GM23338 (cell line): ENCODE measurements around the gene B3GNT9. TPM values are rescaled to one million over a fixed set of nuclear protein-coding genes. Genes with fewer than 3 reads are reported as not detected.

Experiments used
- ATAC-seq: fragments of 200-7000 bp; cut with Tn5 transposase; 3 replicates; pipeline ENCODE4 v1.9.1; 2020
- DNase-seq: peaks from one replicate; pipeline ENCODE4 v3.0.0-alpha.2; 2015; ENCODE audit warnings: low spot score
- H2AFZ ChIP-seq: fragments of 200-600 bp; sonication (generic); 2 replicates; pipeline ENCODE4 v1.8.0; 2016; ENCODE audit warnings: antibody characterized with exemption, mild to moderate bottlenecking, moderate library complexity
- H3F3A ChIP-seq: fragments of 200-600 bp; sonication (generic); replicated peaks from 2 replicates; pipeline ENCODE4 v1.8.0; 2017; ENCODE audit warnings: antibody characterized with exemption, mixed run types, low read depth
- H3K27ac ChIP-seq: fragments of 200-600 bp; sonication (generic); 2 replicates; pipeline ENCODE4 v1.6.1; 2016; ENCODE audit warnings: low read depth
- H3K27me3 ChIP-seq: fragments of 200-600 bp; sonication (generic); 2 replicates; pipeline ENCODE4 v1.8.0; 2016; ENCODE audit warnings: mild to moderate bottlenecking, mixed run types, moderate library complexity; ENCODE audit not compliant: insufficient read depth
- H3K36me3 ChIP-seq: fragments of 200-600 bp; sonication (generic); 2 replicates; pipeline ENCODE4 v1.8.0; 2016; ENCODE audit warnings: mild to moderate bottlenecking; ENCODE audit not compliant: insufficient read depth
- H3K4me1 ChIP-seq: fragments of 200-600 bp; sonication (generic); 2 replicates; pipeline ENCODE4 v1.8.0; 2016; ENCODE audit warnings: mild to moderate bottlenecking, moderate library complexity; ENCODE audit not compliant: insufficient read depth
- H3K4me2 ChIP-seq: fragments of 200-600 bp; sonication (generic); 2 replicates; pipeline ENCODE4 v1.7.1; 2017; ENCODE audit warnings: mixed run types
- H3K4me3 ChIP-seq: fragments of 200-600 bp; sonication (generic); 2 replicates; pipeline ENCODE4 v1.6.1; 2016; ENCODE audit warnings: mixed run types
- H3K79me2 ChIP-seq: fragments of 200-600 bp; sonication (generic); replicated peaks from 2 replicates; pipeline ENCODE4 v1.8.0; 2017; ENCODE audit warnings: mild to moderate bottlenecking; ENCODE audit not compliant: insufficient read depth
- H3K9me2 ChIP-seq: fragments of 200-600 bp; sonication (generic); 2 replicates; pipeline ENCODE4 v1.8.0; 2017; ENCODE audit not compliant: insufficient read depth
- H4K20me1 ChIP-seq: fragments of 200-600 bp; sonication (generic); replicated peaks from 2 replicates; pipeline ENCODE4 v1.8.0; 2017; ENCODE audit warnings: mild to moderate bottlenecking; ENCODE audit not compliant: insufficient read depth
- H3K27ac Mint-ChIP-seq: 2 replicates; pipeline ENCODE4 v1.8.0; 2020; ENCODE audit warnings: inconsistent platforms, mild to moderate bottlenecking, moderate library complexity, mixed read lengths
- H3K27me3 Mint-ChIP-seq: 3 replicates; pipeline ENCODE4 v1.8.0; 2022; ENCODE audit warnings: low read depth, mild to moderate bottlenecking, moderate library complexity, mixed read lengths, inconsistent platforms; ENCODE audit not compliant: insufficient read depth, poor library complexity
- H3K36me3 Mint-ChIP-seq: 3 replicates; pipeline ENCODE4 v1.8.0; 2021; ENCODE audit warnings: low read depth, mild to moderate bottlenecking, inconsistent platforms, moderate library complexity, mixed read lengths
- H3K4me1 Mint-ChIP-seq: 3 replicates; pipeline ENCODE4 v1.8.0; 2020; ENCODE audit warnings: mild to moderate bottlenecking, inconsistent platforms, mixed read lengths
- H3K4me3 Mint-ChIP-seq: 3 replicates; pipeline ENCODE4 v1.8.0; 2021; ENCODE audit warnings: moderate library complexity, mild to moderate bottlenecking, inconsistent platforms, mixed read lengths
- H3K9me3 Mint-ChIP-seq: 3 replicates; pipeline ENCODE4 v1.8.0; 2020; ENCODE audit warnings: moderate library complexity, mild to moderate bottlenecking, inconsistent platforms, mixed read lengths
- CREB1 ChIP-seq: fragments of 250-450 bp; sonication (Bioruptor Pico); IDR thresholded peaks from 2 replicates; pipeline ENCODE4 v1.5.0; 2020; ENCODE audit warnings: low read depth, mild to moderate bottlenecking, moderate library complexity
- EZH2 ChIP-seq: fragments of 200-600 bp; sonication (generic); IDR thresholded peaks from one replicate; pipeline ENCODE4 v1.8.0; 2017; ENCODE audit warnings: antibody characterized with exemption, mild to moderate bottlenecking, low read depth; ENCODE audit not compliant: unreplicated experiment
- JUNB ChIP-seq: IDR thresholded peaks from one replicate; pipeline ENCODE4 v1.6.1; 2016; ENCODE audit warnings: antibody characterized with exemption; ENCODE audit not compliant: unreplicated experiment
- NANOG ChIP-seq: IDR thresholded peaks from 2 replicates; pipeline ENCODE4 v1.6.1; 2016; ENCODE audit warnings: antibody characterized with exemption, borderline replicate concordance
- POLR2AphosphoS5 ChIP-seq: IDR thresholded peaks from 2 replicates; pipeline ENCODE4 v1.6.1; 2016; ENCODE audit warnings: antibody characterized with exemption, low read depth
- STAT1 ChIP-seq: IDR thresholded peaks from one replicate; pipeline ENCODE4 v1.6.1; 2016; ENCODE audit warnings: antibody characterized with exemption; ENCODE audit not compliant: unreplicated experiment
- ZNF114 ChIP-seq: fragments of 250-450 bp; sonication (Bioruptor Pico); IDR thresholded peaks from 2 replicates; pipeline ENCODE4 v1.5.0; 2020; ENCODE audit warnings: mild to moderate bottlenecking, moderate library complexity
- polyA plus RNA-seq: library from polyadenylated mRNA; unstranded; fragments of >200 nt; fragmentation: Nextera tagmentation; extraction: Ambion mirVana; gene quantifications from 2 replicates; pipeline ENCODE4 v1.2.1, GENCODE V29; 2016
- total RNA-seq: library from RNA; depleted of rRNA; stranded (reverse); fragments of >200 nt; shearing (Covaris generic); gene quantifications from 2 replicates; pipeline ENCODE4 v1.2.3, GENCODE V29; 2014
- TF ChIP-seq, protein P1 (sequence below), 2 experiments: fragments of 200-600 bp in 1 of 2; sonication (generic) in 1 of 2; conservative IDR thresholded peaks; 2 replicates each; pipeline versions ENCODE4 v1.5.1 to v1.6.1; 2016 to 2017; ENCODE audit warnings: antibody characterized with exemption in 2 of 2, low read depth in 2 of 2, mild to moderate bottlenecking in 2 of 2, moderate library complexity in 1 of 2
- TF ChIP-seq, protein P2 (sequence below): IDR thresholded peaks from one replicate; pipeline ENCODE4 v1.6.1; 2018; ENCODE audit warnings: antibody characterized with exemption; ENCODE audit not compliant: unreplicated experiment

B3GNT9 gene
- total and polyA plus RNA-seq, 2 experiments from 2014 or later = 0.99 to 7.0 TPM

DNA sequence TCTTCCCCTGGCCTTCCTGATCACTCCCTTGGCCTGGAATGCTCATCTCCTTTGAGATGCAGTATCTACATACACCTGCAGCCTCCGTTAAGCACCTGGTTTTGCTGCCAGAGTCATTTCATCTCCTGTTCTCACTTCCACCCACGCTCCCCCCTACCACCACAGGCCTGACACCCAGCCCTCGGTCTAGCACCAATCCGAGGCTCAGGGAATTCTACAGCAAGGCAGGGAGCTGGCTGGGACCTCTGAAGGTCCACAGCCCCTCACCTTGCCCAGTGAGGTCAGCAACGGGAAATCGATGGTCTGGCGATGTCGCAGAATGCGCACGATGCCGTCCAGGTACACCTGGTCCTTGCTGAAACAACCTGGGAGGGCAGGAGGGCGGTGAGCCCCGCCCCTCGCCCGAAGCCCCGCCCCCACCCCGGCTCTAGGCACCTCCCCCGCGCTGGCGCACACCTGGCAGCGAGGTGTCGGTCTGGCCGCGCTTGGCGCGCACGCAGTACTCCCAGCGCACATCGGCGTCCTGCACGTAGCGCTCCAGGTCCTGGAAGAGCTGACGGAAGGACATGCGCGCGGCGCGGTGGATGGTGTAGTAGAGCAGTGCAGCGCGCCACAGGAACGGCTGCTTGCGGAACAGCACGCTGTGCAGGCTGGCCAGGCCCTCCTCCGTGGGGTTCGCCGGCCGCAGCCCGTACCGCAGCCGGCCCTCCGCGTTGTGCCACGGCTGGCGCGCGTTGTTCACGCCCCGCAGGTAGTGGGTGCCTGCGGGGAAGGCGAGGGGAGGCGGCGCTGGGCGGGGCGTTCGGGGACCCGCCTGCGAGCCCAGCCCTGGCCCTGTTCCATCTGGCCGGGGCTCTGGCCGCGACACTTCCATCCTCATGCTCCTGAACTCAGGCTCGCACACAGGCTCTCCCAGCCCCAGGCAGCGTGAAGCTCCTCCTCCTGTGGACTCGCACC is 27.2 kb upstream of the B3GNT9 start:
- Histone ChIP-seq H3K36me3 (no peaks in the 10 kb centered on the region), H3K79me2 (peaks cover 9% of the 10 kb centered on the region), H3K4me1 (peaks cover 24% of the 10 kb centered on the region), H3K9me2 (no peaks in the 10 kb centered on the region), H3K4me3 (peak overlapping the region; percentile 69), H3K27ac (no peak overlapping the region), H4K20me1 (peaks cover 9% of the 10 kb centered on the region), H3K27me3 (peaks cover 49% of the 10 kb centered on the region), H3K4me2 (peak overlapping the region; percentile 84), H2AFZ (peak overlapping the region; percentile 81), H3F3A (peaks cover 16% of the 10 kb centered on the region; the same call in 1 of the 2 replicates)
- Mint-ChIP-seq H3K9me3 (no peaks in the 10 kb centered on the region; the same call in 1 of the 3 replicates), H3K36me3 (peaks cover 3% of the 10 kb centered on the region; the same call in 2 of the 3 replicates), H3K27me3 (peaks cover 54% of the 10 kb centered on the region), H3K4me3 (peak overlapping the region; percentile 70), H3K27ac (no peak overlapping the region), H3K4me1 (peaks cover 23% of the 10 kb centered on the region)
- ATAC-seq = peak; percentile 85
- peak; percentile 98 for DNase-seq
- TF ChIP-seq POLR2AphosphoS5 (peak; percentile 90), JUNB (no peak), CREB1 (CRISPR knock-in tag) (peak; percentile 75), ZNF114 (no peak), EZH2 (no peak), NANOG (no peak)
- TF ChIP-seq, protein P1, sequence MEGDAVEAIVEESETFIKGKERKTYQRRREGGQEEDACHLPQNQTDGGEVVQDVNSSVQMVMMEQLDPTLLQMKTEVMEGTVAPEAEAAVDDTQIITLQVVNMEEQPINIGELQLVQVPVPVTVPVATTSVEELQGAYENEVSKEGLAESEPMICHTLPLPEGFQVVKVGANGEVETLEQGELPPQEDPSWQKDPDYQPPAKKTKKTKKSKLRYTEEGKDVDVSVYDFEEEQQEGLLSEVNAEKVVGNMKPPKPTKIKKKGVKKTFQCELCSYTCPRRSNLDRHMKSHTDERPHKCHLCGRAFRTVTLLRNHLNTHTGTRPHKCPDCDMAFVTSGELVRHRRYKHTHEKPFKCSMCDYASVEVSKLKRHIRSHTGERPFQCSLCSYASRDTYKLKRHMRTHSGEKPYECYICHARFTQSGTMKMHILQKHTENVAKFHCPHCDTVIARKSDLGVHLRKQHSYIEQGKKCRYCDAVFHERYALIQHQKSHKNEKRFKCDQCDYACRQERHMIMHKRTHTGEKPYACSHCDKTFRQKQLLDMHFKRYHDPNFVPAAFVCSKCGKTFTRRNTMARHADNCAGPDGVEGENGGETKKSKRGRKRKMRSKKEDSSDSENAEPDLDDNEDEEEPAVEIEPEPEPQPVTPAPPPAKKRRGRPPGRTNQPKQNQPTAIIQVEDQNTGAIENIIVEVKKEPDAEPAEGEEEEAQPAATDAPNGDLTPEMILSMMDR (conservative IDR thresholded peaks at IDR 0.05; ENCODE audit: low read depth in 2 of 2) = no peak
- TF ChIP-seq, protein P2, sequence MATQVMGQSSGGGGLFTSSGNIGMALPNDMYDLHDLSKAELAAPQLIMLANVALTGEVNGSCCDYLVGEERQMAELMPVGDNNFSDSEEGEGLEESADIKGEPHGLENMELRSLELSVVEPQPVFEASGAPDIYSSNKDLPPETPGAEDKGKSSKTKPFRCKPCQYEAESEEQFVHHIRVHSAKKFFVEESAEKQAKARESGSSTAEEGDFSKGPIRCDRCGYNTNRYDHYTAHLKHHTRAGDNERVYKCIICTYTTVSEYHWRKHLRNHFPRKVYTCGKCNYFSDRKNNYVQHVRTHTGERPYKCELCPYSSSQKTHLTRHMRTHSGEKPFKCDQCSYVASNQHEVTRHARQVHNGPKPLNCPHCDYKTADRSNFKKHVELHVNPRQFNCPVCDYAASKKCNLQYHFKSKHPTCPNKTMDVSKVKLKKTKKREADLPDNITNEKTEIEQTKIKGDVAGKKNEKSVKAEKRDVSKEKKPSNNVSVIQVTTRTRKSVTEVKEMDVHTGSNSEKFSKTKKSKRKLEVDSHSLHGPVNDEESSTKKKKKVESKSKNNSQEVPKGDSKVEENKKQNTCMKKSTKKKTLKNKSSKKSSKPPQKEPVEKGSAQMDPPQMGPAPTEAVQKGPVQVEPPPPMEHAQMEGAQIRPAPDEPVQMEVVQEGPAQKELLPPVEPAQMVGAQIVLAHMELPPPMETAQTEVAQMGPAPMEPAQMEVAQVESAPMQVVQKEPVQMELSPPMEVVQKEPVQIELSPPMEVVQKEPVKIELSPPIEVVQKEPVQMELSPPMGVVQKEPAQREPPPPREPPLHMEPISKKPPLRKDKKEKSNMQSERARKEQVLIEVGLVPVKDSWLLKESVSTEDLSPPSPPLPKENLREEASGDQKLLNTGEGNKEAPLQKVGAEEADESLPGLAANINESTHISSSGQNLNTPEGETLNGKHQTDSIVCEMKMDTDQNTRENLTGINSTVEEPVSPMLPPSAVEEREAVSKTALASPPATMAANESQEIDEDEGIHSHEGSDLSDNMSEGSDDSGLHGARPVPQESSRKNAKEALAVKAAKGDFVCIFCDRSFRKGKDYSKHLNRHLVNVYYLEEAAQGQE = no peak

DNA sequence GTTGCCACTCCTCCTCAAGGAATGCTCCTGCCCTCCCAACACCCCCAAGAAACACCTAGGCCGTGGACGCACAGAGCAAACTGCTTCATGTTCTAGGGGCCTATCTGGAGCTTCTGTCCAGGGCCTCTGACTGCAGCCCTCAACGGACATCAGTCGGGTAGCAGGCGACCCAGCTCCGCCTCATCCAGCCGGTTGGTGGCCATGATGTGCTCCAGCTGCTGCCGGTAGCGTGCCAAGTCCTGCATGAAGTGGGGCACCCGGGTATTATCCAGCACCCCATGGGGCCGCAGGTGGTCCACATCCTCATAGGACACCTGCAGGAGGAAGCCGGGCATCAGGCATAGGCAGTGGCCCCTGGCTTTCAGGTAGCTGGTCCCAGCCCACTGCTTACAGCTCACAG is 25.9 kb upstream of the B3GNT9 start:
- ATAC-seq = no peak
- Mint-ChIP-seq H3K4me1 (peaks cover 24% of the 10 kb centered on the region), H3K27ac (no peak overlapping the region), H3K27me3 (peaks cover 67% of the 10 kb centered on the region), H3K9me3 (no peaks in the 10 kb centered on the region; the same call in 1 of the 3 replicates), H3K4me3 (no peak overlapping the region; the same call in 2 of the 3 replicates), H3K36me3 (peaks cover 3% of the 10 kb centered on the region; the same call in 2 of the 3 replicates)
- Histone ChIP-seq H3K4me3 (no peak overlapping the region), H3K36me3 (no peaks in the 10 kb centered on the region), H3K27me3 (peaks cover 62% of the 10 kb centered on the region), H4K20me1 (peaks cover 11% of the 10 kb centered on the region), H3K4me1 (peaks cover 25% of the 10 kb centered on the region; the same call in 1 of the 2 replicates), H3K79me2 (no peaks in the 10 kb centered on the region), H2AFZ (no peak overlapping the region), H3K27ac (no peak overlapping the region), H3K9me2 (no peaks in the 10 kb centered on the region), H3K4me2 (no peak overlapping the region), H3F3A (peaks cover 16% of the 10 kb centered on the region; the same call in 1 of the 2 replicates)
- DNase-seq = no peak
- TF ChIP-seq NANOG (no peak), STAT1 (no peak), ZNF114 (no peak), EZH2 (no peak)
